ENCODE results near the gene MGRN1.

- TF ChIP-seq POLR2AphosphoS5 (IDR thresholded peaks at IDR 0.05) = no peak
- TF ChIP-seq CTCF (IDR thresholded peaks at IDR 0.05) = no peak
- no peak for TF ChIP-seq POLR2A (IDR thresholded peaks at IDR 0.05)
- no peak for TF ChIP-seq EP300 (IDR thresholded peaks at IDR 0.05; ENCODE audit: low read depth)
Observed at GRCh38 chr16:4639899-4640509, 15.4 kb downstream of the MGRN1 start.
